Caco-2 (cell line): ENCODE data around the gene CSNK1G3. TPM values are rescaled to one million over a fixed set of nuclear protein-coding genes. Genes with fewer than 3 reads are reported as not detected.

Experiments
- BruUV-seq: library from RNA; stranded (reverse); fragments of 400-500 nt; replicated peaks from 2 replicates; lab custom pipeline; 2021; lab: Mats Ljungman, UMichigan
- CTCF ChIA-PET: fragments of 300-600 bp; sonication (Branson Sonifier 250); formaldehyde crosslinking; loops from one replicate; lab custom pipeline; 2022; ENCODE audit warnings: antibody characterized with exemption; lab: Charles Lee
- POLR2A ChIA-PET: fragments of 300-600 bp; sonication (Branson Sonifier 250); formaldehyde crosslinking; loops from one replicate; lab custom pipeline; 2022; ENCODE audit warnings: antibody characterized with exemption; lab: Charles Lee
- DNase-seq, 2 experiments: peaks; one replicate each; pipeline versions ENCODE4 v3.0.0 to v3.0.0-alpha.2; 2020 to 2022
- H3K27me3 ChIP-seq: replicated peaks from 2 replicates; pipeline ENCODE4 v1.6.0; 2011; ENCODE audit warnings: low read length; ENCODE audit not compliant: control insufficient read depth, insufficient read depth
- H3K36me3 ChIP-seq: 2 replicates; pipeline ENCODE4 v1.5.1; 2011; ENCODE audit warnings: low read length; ENCODE audit not compliant: control insufficient read depth, insufficient read depth
- H3K4me1 ChIP-seq: fragments of 250-450 bp; sonication (Bioruptor Pico); 2 replicates; pipeline ENCODE4 v1.5.1; 2020; ENCODE audit warnings: mild to moderate bottlenecking
- H3K4me3 ChIP-seq: 2 replicates; pipeline ENCODE4 v1.5.1; 2011; ENCODE audit warnings: low read depth, mild to moderate bottlenecking, control low read depth, low read length
- H3K9me3 ChIP-seq: fragments of 250-450 bp; sonication (Bioruptor Pico); 2 replicates; pipeline ENCODE4 v1.5.1; 2020; ENCODE audit warnings: mild to moderate bottlenecking, moderate library complexity
- H3K27ac Mint-ChIP-seq: one replicate; pipeline ENCODE4 v1.8.0; 2022; ENCODE audit warnings: mixed read lengths; ENCODE audit not compliant: unreplicated experiment
- H3K27me3 Mint-ChIP-seq: one replicate; pipeline ENCODE4 v1.8.0; 2022; ENCODE audit warnings: mixed read lengths; ENCODE audit not compliant: insufficient read depth, unreplicated experiment
- H3K36me3 Mint-ChIP-seq: one replicate; pipeline ENCODE4 v1.8.0; 2022; ENCODE audit warnings: mild to moderate bottlenecking, mixed read lengths; ENCODE audit not compliant: insufficient read depth, unreplicated experiment
- H3K4me1 Mint-ChIP-seq: one replicate; pipeline ENCODE4 v1.8.0; 2022; ENCODE audit warnings: low read depth, mixed read lengths; ENCODE audit not compliant: unreplicated experiment
- H3K4me3 Mint-ChIP-seq: one replicate; pipeline ENCODE4 v1.8.0; 2022; ENCODE audit warnings: mild to moderate bottlenecking, moderate library complexity, mixed read lengths; ENCODE audit not compliant: unreplicated experiment
- H3K9me3 Mint-ChIP-seq: one replicate; pipeline ENCODE4 v1.8.0; 2022; ENCODE audit warnings: mixed read lengths; ENCODE audit not compliant: unreplicated experiment
- intact Hi-C: fragments of 100-400 bp; cut with micrococcal nuclease; formaldehyde crosslinking; loops from one replicate; pipeline ENCODE4 v1.10.0; 2022; ENCODE audit not compliant: unreplicated experiment
- total RNA-seq: library from RNA; stranded (reverse); gene quantifications from 2 replicates; pipeline ENCODE4 v1.2.3, GENCODE V29; 2022
- TF ChIP-seq, protein P1 (sequence below), 2 experiments: fragments of 200-600 bp in 1 of 2; IDR thresholded peaks; 1 replicate in 1 of 2; 2 replicates in 1 of 2; pipeline versions ENCODE4 v1.5.1 to v1.8.0; 2011 to 2022; ENCODE audit warnings: antibody characterized with exemption in 1 of 2, control low read depth in 1 of 2, inconsistent platforms in 1 of 2, low read depth in 1 of 2, low read length in 1 of 2, mild to moderate bottlenecking in 1 of 2, moderate library complexity in 1 of 2; ENCODE audit not compliant: insufficient read depth in 1 of 2, severe bottlenecking in 1 of 2, unreplicated experiment in 1 of 2

CSNK1G3 gene
- total RNA-seq, 1 experiment from 2014 or later: 40.4 TPM

DNA sequence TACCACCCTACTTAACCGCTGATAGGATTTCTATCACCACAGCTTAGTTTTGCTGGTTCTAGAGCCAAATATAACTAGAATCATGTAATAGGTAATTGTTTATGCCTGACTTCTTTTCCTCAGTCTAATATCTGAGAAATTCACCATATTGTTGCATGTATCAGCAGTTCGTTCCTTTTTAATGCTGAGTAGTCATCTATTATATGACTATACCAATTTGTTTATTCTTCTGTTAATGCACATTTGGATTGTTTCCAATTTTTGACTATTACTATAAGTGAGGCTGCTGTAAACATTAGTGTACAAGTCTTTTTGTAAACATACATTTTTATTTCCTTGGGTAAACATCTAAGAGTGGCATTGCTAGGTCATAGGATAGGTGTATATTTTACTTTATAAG is 25.9 kb downstream of the CSNK1G3 start:
- H3K36me3 ChIP-seq: no peaks in the 10 kb centered on the region
- no peak for DNase-seq
- intact Hi-C loops: no loop called here
- Mint-ChIP-seq H3K4me3 (no peak overlapping the region), H3K9me3 (no peaks in the 10 kb centered on the region), H3K36me3 (no peaks in the 10 kb centered on the region), H3K27me3 (no peaks in the 10 kb centered on the region), H3K4me1 (peaks cover 6% of the 10 kb centered on the region), H3K27ac (no peak overlapping the region)
- no peaks in the 10 kb centered on the region for H3K9me3 ChIP-seq
- POLR2A ChIA-PET: no interaction called here
- H3K4me1 ChIP-seq: no peaks in the 10 kb centered on the region
- H3K27me3 ChIP-seq: no peaks in the 10 kb centered on the region
- TF ChIP-seq, protein P1, sequence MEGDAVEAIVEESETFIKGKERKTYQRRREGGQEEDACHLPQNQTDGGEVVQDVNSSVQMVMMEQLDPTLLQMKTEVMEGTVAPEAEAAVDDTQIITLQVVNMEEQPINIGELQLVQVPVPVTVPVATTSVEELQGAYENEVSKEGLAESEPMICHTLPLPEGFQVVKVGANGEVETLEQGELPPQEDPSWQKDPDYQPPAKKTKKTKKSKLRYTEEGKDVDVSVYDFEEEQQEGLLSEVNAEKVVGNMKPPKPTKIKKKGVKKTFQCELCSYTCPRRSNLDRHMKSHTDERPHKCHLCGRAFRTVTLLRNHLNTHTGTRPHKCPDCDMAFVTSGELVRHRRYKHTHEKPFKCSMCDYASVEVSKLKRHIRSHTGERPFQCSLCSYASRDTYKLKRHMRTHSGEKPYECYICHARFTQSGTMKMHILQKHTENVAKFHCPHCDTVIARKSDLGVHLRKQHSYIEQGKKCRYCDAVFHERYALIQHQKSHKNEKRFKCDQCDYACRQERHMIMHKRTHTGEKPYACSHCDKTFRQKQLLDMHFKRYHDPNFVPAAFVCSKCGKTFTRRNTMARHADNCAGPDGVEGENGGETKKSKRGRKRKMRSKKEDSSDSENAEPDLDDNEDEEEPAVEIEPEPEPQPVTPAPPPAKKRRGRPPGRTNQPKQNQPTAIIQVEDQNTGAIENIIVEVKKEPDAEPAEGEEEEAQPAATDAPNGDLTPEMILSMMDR (IDR thresholded peaks at IDR 0.05; ENCODE audit: insufficient read depth in 1 of 2, low read depth in 1 of 2, low read length in 1 of 2, severe bottlenecking in 1 of 2, unreplicated experiment in 1 of 2): no peak
- no TSS peak for BruUV-seq
- CTCF ChIA-PET: no interaction called here
- no peak overlapping the region for H3K4me3 ChIP-seq

DNA sequence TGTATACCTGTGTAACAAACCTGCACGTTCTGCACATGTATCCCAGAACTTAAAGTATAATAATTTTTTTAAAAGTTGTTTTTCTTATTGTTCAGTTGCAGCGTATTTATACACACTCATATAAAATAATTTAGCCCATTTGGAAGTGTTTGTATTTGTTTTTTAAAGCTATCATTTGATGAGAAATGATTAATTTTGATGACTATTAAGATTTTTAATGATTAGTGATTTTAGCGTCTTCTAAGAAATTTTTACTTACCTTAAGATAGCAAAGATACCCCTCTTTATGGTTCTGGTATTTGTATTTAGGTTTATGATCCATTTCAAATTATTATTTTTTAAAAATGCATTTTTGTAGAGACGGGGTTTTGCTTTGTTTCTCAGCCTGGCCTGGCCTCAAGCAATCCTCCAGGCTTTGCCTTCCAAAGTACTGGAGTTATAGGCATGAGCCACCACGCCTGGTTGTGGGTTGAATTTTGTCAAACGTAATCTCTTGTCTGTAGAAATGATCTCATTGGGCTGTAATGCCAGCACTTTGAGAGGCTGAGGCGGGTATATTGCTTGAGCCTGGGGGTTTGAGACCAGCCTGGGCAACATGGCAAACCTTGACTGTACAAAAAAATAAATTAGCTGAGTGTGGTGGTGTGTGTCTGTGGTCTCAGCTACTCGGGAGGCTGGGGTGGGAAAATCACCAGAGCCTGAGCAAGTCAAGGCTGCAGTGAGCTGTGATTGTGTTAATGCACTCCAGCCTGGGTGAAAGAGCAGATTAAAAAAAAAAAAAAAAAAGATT is 26.9 kb downstream of the CSNK1G3 start:
- no peak for DNase-seq
- POLR2A ChIA-PET: no interaction called here
- no peaks in the 10 kb centered on the region for H3K4me1 ChIP-seq
- no peaks in the 10 kb centered on the region for H3K27me3 Mint-ChIP-seq
- no peaks in the 10 kb centered on the region for H3K36me3 Mint-ChIP-seq
- H3K27ac Mint-ChIP-seq: no peak overlapping the region
- no peaks in the 10 kb centered on the region for H3K9me3 ChIP-seq
- H3K4me3 ChIP-seq: no peak overlapping the region
- CTCF ChIA-PET: no interaction called here
- peaks cover 7% of the 10 kb centered on the region for H3K4me1 Mint-ChIP-seq
- intact Hi-C loops: no loop called here
- no peak overlapping the region for H3K4me3 Mint-ChIP-seq
- no peaks in the 10 kb centered on the region for H3K36me3 ChIP-seq
- BruUV-seq: no TSS peak
- H3K27me3 ChIP-seq: no peaks in the 10 kb centered on the region
- TF ChIP-seq, protein P1 (IDR thresholded peaks at IDR 0.05; ENCODE audit: insufficient read depth in 1 of 2, low read depth in 1 of 2, low read length in 1 of 2, severe bottlenecking in 1 of 2, unreplicated experiment in 1 of 2): no peak
- H3K9me3 Mint-ChIP-seq: no peaks in the 10 kb centered on the region

DNA sequence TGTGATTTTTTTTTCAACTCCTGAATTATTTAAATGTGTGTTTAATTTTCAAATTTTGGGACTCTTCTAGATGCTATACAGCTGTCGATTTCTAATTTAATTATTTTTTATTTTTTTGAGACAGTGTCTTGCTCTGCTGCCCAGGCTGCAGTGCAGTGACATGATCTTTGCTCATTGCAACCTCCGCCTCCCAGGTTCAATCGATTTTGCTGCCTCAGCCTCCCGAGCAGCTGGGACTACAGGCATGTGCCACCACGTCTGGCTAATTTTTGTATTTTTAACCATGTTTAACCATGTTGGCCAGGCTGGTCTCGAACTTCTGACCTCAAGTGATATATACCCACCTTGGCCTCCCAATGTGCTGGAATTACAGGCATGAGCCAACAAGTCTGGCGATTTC is 28.6 kb downstream of the CSNK1G3 start:
- TF ChIP-seq, protein P1 (IDR thresholded peaks at IDR 0.05; ENCODE audit: insufficient read depth in 1 of 2, low read depth in 1 of 2, low read length in 1 of 2, severe bottlenecking in 1 of 2, unreplicated experiment in 1 of 2): no peak
- CTCF ChIA-PET: interaction anchor here (0.6 kb wide), 1 partner anchor 1040 kb away, joined by 6 read pairs; no protein-coding TSS in a partner anchor
- Histone ChIP-seq H3K36me3 (no peaks in the 10 kb centered on the region), H3K4me1 (no peaks in the 10 kb centered on the region), H3K4me3 (no peak overlapping the region), H3K27me3 (no peaks in the 10 kb centered on the region), H3K9me3 (no peaks in the 10 kb centered on the region)
- H3K4me3 Mint-ChIP-seq: no peak overlapping the region
- intact Hi-C loops: no loop called here
- H3K4me1 Mint-ChIP-seq: peaks cover 7% of the 10 kb centered on the region
- no peak overlapping the region for H3K27ac Mint-ChIP-seq
- no peaks in the 10 kb centered on the region for H3K36me3 Mint-ChIP-seq
- BruUV-seq: no TSS peak
- no peaks in the 10 kb centered on the region for H3K9me3 Mint-ChIP-seq
- no peak for DNase-seq
- POLR2A ChIA-PET: interaction anchor here (0.6 kb wide), 1 partner anchor 118 kb away, joined by 5 read pairs; no protein-coding TSS in a partner anchor
- H3K27me3 Mint-ChIP-seq: no peaks in the 10 kb centered on the region
